GM13977 (cell line): ENCODE results near the gene PRR18.

Source experiments
- DNase-seq: peaks from one replicate; pipeline ENCODE4 v3.0.0; 2012; ENCODE audit warnings: low spot score
- in situ Hi-C: fragments of 300-500 bp; cut with MboI; formaldehyde crosslinking; loops from one replicate; pipeline ENCODE4 v1.12.0; 2022; ENCODE audit warnings: low sequenced_read_pairs, low pct_unique_long_range_greater_than_20kb, mixed read lengths, inconsistent platforms; ENCODE audit not compliant: unreplicated experiment
- TF ChIP-seq, protein P1 (sequence below): IDR thresholded peaks from 2 replicates; pipeline ENCODE4 v1.5.1; 2012; ENCODE audit warnings: mild to moderate bottlenecking, control low read depth; ENCODE audit not compliant: insufficient read depth; ENCODE audit errors: extremely low read depth, missing control alignments

PRR18 gene

DNA sequence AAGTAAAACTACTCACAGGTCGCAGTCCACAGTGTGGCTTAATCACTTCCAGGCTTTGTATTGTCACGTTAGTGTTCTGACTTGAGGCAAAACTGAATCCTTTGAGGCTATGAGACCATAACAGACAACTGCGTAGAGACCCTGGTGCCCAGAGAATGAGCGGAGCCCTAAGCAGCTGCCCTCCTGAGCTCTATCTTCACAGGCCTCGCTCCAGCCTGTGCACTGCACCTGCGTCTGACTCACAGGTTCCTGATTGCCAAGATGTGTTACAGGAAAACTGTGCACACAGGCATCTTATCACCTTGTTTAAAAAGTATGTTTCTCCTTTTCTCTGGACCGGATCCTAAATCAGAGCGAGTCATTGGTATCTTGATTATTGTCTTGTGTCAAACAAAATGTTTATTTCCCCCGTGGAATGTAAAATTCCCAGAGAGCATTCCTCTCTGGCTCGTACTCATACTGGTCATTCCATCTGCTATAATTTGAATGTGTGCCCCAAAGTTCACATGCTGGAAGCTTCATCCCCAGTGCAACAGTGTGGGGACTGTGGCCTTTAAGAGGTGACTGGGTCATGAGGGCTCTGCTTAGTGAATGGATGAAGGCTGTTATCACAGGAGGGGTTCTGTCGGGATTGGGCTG is 25.7 kb downstream of the PRR18 start:
- TF ChIP-seq, protein P1, sequence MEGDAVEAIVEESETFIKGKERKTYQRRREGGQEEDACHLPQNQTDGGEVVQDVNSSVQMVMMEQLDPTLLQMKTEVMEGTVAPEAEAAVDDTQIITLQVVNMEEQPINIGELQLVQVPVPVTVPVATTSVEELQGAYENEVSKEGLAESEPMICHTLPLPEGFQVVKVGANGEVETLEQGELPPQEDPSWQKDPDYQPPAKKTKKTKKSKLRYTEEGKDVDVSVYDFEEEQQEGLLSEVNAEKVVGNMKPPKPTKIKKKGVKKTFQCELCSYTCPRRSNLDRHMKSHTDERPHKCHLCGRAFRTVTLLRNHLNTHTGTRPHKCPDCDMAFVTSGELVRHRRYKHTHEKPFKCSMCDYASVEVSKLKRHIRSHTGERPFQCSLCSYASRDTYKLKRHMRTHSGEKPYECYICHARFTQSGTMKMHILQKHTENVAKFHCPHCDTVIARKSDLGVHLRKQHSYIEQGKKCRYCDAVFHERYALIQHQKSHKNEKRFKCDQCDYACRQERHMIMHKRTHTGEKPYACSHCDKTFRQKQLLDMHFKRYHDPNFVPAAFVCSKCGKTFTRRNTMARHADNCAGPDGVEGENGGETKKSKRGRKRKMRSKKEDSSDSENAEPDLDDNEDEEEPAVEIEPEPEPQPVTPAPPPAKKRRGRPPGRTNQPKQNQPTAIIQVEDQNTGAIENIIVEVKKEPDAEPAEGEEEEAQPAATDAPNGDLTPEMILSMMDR, result no peak
- in situ Hi-C loops, result no loop called here

DNA sequence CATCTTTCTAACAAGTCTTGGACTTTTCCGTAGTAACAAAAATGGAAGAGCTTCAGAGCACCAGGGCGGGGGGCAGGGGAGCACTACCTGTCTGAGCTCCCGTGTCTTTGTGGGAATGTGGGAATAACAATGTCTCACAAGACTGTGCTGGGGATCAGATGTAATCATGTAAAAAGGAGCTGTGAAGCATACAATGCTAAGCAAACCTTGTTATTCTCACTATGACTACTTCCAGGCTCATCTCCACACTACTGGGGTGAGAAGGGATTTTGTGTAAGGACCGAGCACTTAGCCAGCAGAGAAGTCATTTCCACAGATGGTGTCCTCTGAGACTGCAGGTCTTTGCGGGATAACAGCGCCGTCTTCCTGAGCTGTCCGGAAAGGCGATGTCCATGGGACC is 27.1 kb downstream of the PRR18 start:
- in situ Hi-C loops, result no loop called here
- TF ChIP-seq, protein P1, result no peak
- no peak for DNase-seq

More for the DNA sequence above, 25.7 kb downstream of the PRR18 start:
- no peak for DNase-seq

DNA sequence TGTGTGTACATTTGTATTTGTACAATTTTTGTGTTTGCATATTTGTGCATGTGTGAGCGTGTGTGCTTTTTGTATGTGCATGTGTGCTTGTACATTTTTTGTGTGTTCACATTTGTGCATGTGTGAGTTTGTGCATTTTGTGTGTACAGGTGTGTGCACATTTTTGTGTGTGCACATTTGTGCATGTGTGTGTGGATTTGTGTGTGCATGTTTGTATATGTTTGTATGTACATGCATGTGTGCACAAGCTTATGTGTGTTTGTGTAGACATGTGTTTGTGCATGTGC is 28.9 kb downstream of the PRR18 start:
- TF ChIP-seq, protein P1, result no peak
- DNase-seq, result no peak
- in situ Hi-C loops, result no loop called here

DNA sequence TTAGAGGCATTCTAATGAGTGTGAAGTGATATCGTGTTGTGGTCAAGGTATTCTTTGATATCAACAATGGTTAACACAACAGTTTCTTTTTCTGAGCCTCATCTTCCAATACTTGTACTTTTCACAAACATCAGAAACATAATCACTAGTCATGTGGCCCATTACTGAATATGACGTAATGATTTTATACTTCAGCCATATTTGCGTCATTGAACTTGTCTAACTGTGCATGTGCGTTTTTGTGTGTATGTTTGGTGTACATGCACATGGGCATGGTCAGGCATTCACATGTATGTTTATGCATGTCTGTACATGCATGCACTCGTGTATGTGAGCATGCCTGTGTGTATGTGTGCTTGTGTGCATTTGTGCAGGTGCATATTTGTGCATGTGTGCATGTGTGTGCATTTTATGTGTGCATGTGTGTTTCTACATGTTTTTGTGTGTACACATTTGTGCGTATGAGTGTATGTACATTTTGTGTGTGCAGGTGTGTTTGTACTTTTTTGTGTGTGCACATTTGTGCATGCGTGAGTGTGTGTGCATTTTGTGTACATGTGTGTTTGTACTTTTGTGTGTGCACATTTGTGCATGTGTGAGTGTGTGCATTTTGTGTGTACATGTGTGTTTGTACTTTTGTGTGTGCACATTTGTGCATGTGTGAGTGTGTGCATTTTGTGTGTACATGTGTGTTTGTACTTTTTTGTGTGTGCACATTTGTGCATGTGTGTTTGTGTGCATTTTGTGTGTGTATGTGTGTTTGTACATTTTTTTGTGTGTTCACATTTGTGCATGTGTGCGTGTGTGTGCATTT is 29.4 kb downstream of the PRR18 start:
- in situ Hi-C loops, result no loop called here
- TF ChIP-seq, protein P1, result no peak
- no peak for DNase-seq

DNA sequence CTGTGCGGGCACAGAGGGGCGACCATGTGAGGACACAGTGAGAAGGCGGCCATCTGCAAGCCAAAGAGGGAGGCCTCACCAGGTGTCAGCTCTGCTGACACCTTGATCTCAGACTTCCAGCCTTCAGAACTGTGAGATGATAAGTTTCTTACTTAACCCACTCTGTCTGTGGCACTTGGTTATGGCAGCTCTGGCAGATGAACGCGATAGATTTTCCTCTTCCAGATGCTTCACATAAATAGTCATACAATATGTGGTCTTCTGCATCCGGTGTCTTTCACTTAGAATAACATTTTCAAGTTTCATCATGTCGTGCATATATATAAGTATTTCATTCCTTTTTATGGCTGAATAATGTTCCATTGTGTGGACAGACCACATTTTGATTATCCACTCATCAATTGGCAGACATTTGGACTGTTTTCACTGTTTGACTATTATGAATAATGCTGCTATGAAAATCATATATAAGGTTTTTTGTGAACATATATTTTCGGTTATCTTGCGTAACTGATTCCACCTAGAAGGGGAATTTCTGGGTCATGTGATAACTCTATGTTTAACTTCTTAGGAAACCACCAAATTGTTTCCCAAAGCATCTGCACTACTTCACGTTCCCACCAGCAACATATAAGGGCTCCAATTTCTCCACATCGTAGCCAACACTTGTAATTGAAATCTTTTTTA is 30.2 kb downstream of the PRR18 start:
- in situ Hi-C loops, result no loop called here
- DNase-seq, result no peak
- TF ChIP-seq, protein P1, result no peak

DNA sequence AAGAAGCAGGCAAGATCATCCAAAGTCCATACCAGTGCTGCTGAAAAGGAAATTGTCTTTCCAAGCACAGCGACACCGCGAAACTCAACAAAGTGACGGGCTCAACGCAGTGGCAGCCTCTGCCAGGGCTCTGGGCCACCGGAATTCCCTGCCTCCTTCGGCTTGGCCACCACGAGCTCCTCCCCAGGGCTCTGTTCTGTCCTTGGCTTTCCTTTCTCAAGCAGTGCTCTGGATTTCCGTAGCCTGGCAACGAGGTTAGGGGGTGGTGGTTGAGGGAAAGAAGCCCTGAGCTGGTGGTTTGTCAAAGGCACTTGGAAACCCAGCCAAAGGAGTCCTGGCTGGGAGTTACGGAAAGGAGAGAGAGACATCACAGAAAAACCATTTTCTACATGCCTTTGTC is 31.2 kb downstream of the PRR18 start:
- in situ Hi-C loops, result no loop called here
- TF ChIP-seq, protein P1, result no peak
- DNase-seq, result no peak
